ENCODE results near the gene LRRC14B. TPM values are rescaled to one million over a fixed set of nuclear protein-coding genes. Genes with fewer than 3 reads are reported as not detected.
A peak's percentile ranks its signal among the peaks of the same experiment; 100 is the strongest.

The LRRC14B gene
- total RNA-seq, 1 experiment from 2014 or later, result 0.82 TPM

GRCh38 chr5:147751-148150, 43.5 kb upstream of the LRRC14B start:
- intact Hi-C loops (cut with micrococcal nuclease; ENCODE audit: unreplicated experiment), result no loop called here
- DNase-seq (ENCODE audit: low read depth, low spot score), result no peak
- Histone ChIP-seq H3K27me3 (ENCODE audit: control insufficient read depth, insufficient read depth, low read length) (no peaks in the 10 kb centered on the region), H3K27ac (ENCODE audit: low read length) (no peak overlapping the region), H3K4me1 (ENCODE audit: control insufficient read depth, insufficient read depth, low read length) (no peaks in the 10 kb centered on the region; the same call in 1 of the 2 replicates), H3K36me3 (ENCODE audit: control insufficient read depth, insufficient read depth, low read length) (no peaks in the 10 kb centered on the region), H3K9me3 (ENCODE audit: control insufficient read depth, insufficient read depth, low read depth, low read length) (peaks cover 3% of the 10 kb centered on the region; the same call in 1 of the 2 replicates), H3K4me3 (ENCODE audit: low read depth in 2 of 2, low read length in 2 of 2) (no peak overlapping the region)
- no peak for ATAC-seq
- TF ChIP-seq POLR2AphosphoS5 (IDR thresholded peaks at IDR 0.05; ENCODE audit: low read depth, low read length) (no peak), CTCF (IDR thresholded peaks at IDR 0.05) (no peak), SIN3A (IDR thresholded peaks at IDR 0.05; ENCODE audit: borderline replicate concordance, insufficient read depth, low read depth, low read length) (no peak), TCF7L2 (IDR thresholded peaks at IDR 0.05; ENCODE audit: low read depth, low read length) (no peak), REST (IDR thresholded peaks at IDR 0.05; ENCODE audit: insufficient read depth in 1 of 2, low read depth in 2 of 2, low read length in 1 of 2) (no peak)
- in situ Hi-C loops (cut with HindIII; ENCODE audit: low pct_unique_long_range_greater_than_20kb, low sequenced_read_pairs), result no loop called here
- ChIA-PET CTCF (no interaction called here), POLR2A (no interaction called here)
- BruUV-seq (replicated peaks), result no TSS peak

- peak; percentile 90 for ATAC-seq
- in situ Hi-C loops (cut with HindIII; ENCODE audit: low pct_unique_long_range_greater_than_20kb, low sequenced_read_pairs), result no loop called here
- CTCF ChIA-PET, result no interaction called here
- no peaks in the 10 kb centered on the region; the same call in 1 of the 2 replicates for H3K4me1 ChIP-seq (ENCODE audit: control insufficient read depth, insufficient read depth, low read length)
- no TSS peak for BruUV-seq (replicated peaks)
- peaks cover 3% of the 10 kb centered on the region; the same call in 1 of the 2 replicates for H3K9me3 ChIP-seq (ENCODE audit: control insufficient read depth, insufficient read depth, low read depth, low read length)
- no peaks in the 10 kb centered on the region for H3K36me3 ChIP-seq (ENCODE audit: control insufficient read depth, insufficient read depth, low read length)
- H3K27ac ChIP-seq (ENCODE audit: low read length), result 0 out of 2 replicates have a peak overlapping the region, but pooled peaks have one; percentile 8
- POLR2A ChIA-PET, result no interaction called here
- intact Hi-C loops (cut with micrococcal nuclease; ENCODE audit: unreplicated experiment), result no loop called here
- no peaks in the 10 kb centered on the region for H3K27me3 ChIP-seq (ENCODE audit: control insufficient read depth, insufficient read depth, low read length)
- DNase-seq (ENCODE audit: low read depth, low spot score), result peak; percentile 72
- no peak overlapping the region for H3K4me3 ChIP-seq (ENCODE audit: low read depth in 2 of 2, low read length in 2 of 2)
- peak; percentile 57 for TF ChIP-seq POLR2AphosphoS5 (IDR thresholded peaks at IDR 0.05; ENCODE audit: low read depth, low read length)
- no peak for TF ChIP-seq TCF7L2 (IDR thresholded peaks at IDR 0.05; ENCODE audit: low read depth, low read length)
Observed at GRCh38 chr5:149745-150485, 41.4 kb upstream of the LRRC14B start.

- H3K4me3 ChIP-seq (ENCODE audit: low read depth in 2 of 2, low read length in 2 of 2), result no peak overlapping the region
- in situ Hi-C loops (cut with HindIII; ENCODE audit: low pct_unique_long_range_greater_than_20kb, low sequenced_read_pairs) (no loop called here), intact Hi-C loops (cut with micrococcal nuclease; ENCODE audit: unreplicated experiment) (no loop called here)
- TF ChIP-seq SIN3A (IDR thresholded peaks at IDR 0.05; ENCODE audit: borderline replicate concordance, insufficient read depth, low read depth, low read length), result no peak
- TF ChIP-seq TCF7L2 (IDR thresholded peaks at IDR 0.05; ENCODE audit: low read depth, low read length), result no peak
- no peak for TF ChIP-seq CTCF (IDR thresholded peaks at IDR 0.05)
- no peak for TF ChIP-seq REST (IDR thresholded peaks at IDR 0.05; ENCODE audit: insufficient read depth in 1 of 2, low read depth in 2 of 2, low read length in 1 of 2)
- peaks cover 3% of the 10 kb centered on the region; the same call in 1 of the 2 replicates for H3K9me3 ChIP-seq (ENCODE audit: control insufficient read depth, insufficient read depth, low read depth, low read length)
- no peaks in the 10 kb centered on the region for H3K27me3 ChIP-seq (ENCODE audit: control insufficient read depth, insufficient read depth, low read length)
- CTCF ChIA-PET, result no interaction called here
- H3K27ac ChIP-seq (ENCODE audit: low read length), result 0 out of 2 replicates have a peak overlapping the region, but pooled peaks have one; percentile 8
- no peaks in the 10 kb centered on the region for H3K36me3 ChIP-seq (ENCODE audit: control insufficient read depth, insufficient read depth, low read length)
- BruUV-seq (replicated peaks), result no TSS peak
- ATAC-seq (no peak), DNase-seq (ENCODE audit: low read depth, low spot score) (no peak)
- POLR2A ChIA-PET, result no interaction called here
- no peaks in the 10 kb centered on the region; the same call in 1 of the 2 replicates for H3K4me1 ChIP-seq (ENCODE audit: control insufficient read depth, insufficient read depth, low read length)
Observed at GRCh38 chr5:150746-151145, 40.5 kb upstream of the LRRC14B start.
